Immature natural killer cell (primary cell): ENCODE measurements around the gene SLC5A12. TPM values are rescaled to one million over a fixed set of nuclear protein-coding genes. Genes with fewer than 3 reads are reported as not detected.

Experiments
- DNase-seq, 3 donors: peaks; one replicate each; pipeline ENCODE4 v3.0.0; 2022; ENCODE audit warnings: mixed read lengths in 1 of 3
- H3K27ac Mint-ChIP-seq, 6 donors: one replicate each; pipeline ENCODE4 v1.8.0; 2020; ENCODE audit warnings: mixed read lengths in 6 of 6, mild to moderate bottlenecking in 5 of 6, inconsistent platforms in 4 of 6, moderate library complexity in 3 of 6
- H3K27me3 Mint-ChIP-seq, 3 donors: one replicate each; pipeline ENCODE4 v1.8.0; 2020 to 2021; ENCODE audit warnings: low read depth in 3 of 3, mild to moderate bottlenecking in 3 of 3, mixed read lengths in 3 of 3, moderate library complexity in 3 of 3, inconsistent platforms in 1 of 3
- H3K36me3 Mint-ChIP-seq, 3 donors: one replicate each; pipeline ENCODE4 v1.8.0; 2020; ENCODE audit warnings: mixed read lengths in 3 of 3, inconsistent platforms in 2 of 3, mild to moderate bottlenecking in 2 of 3
- H3K4me1 Mint-ChIP-seq, 2 donors: one replicate each; pipeline ENCODE4 v1.8.0; 2020; ENCODE audit warnings: inconsistent platforms in 2 of 2, mild to moderate bottlenecking in 2 of 2, mixed read lengths in 2 of 2, moderate library complexity in 1 of 2
- H3K4me3 Mint-ChIP-seq, 5 donors: one replicate each; pipeline ENCODE4 v1.8.0; 2020; ENCODE audit warnings: mild to moderate bottlenecking in 5 of 5, mixed read lengths in 5 of 5, inconsistent platforms in 3 of 5, moderate library complexity in 3 of 5
- H3K9me3 Mint-ChIP-seq, 6 donors: one replicate each; pipeline ENCODE4 v1.8.0; 2020; ENCODE audit warnings: mild to moderate bottlenecking in 6 of 6, mixed read lengths in 6 of 6, inconsistent platforms in 4 of 6, moderate library complexity in 3 of 6
- polyA plus RNA-seq, 3 donors: library from polyadenylated mRNA; unstranded; fragments of 300-500 nt; fragmentation: Illumina TruSeq; gene quantifications; one replicate each; pipeline ENCODE4 v1.2.3, GENCODE V29; 2021

The SLC5A12 gene, protein sequence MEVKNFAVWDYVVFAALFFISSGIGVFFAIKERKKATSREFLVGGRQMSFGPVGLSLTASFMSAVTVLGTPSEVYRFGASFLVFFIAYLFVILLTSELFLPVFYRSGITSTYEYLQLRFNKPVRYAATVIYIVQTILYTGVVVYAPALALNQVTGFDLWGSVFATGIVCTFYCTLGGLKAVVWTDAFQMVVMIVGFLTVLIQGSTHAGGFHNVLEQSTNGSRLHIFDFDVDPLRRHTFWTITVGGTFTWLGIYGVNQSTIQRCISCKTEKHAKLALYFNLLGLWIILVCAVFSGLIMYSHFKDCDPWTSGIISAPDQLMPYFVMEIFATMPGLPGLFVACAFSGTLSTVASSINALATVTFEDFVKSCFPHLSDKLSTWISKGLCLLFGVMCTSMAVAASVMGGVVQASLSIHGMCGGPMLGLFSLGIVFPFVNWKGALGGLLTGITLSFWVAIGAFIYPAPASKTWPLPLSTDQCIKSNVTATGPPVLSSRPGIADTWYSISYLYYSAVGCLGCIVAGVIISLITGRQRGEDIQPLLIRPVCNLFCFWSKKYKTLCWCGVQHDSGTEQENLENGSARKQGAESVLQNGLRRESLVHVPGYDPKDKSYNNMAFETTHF
- not detected for polyA plus RNA-seq

DNA sequence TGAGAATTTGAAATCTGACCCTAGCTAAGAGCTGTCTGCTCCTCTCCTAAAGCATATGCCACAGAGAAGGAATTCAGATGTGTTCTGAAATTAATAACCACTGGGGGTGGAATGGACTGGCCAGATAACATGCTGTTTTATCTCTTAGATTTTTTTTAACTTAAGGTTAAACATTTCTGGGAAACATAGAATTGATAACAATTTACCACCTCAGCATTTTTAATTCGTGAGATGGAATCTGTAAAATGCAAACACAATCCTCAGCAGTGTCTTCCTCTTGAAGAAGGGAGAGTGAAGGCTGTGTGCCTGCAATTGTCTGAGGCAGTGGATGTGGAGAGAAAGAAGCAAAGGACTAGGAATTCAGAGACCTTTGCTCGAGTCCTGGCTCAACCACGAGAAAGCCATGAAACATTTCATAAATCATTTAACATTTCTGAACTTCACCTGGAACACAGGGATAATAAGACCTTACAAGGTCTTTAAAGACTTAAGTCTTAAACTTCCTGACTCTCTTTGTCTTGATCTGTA is at the start of gene SLC5A12:
TSS of gene SLC5A12 (minus strand) at position 113 of the 528 bp plus-strand sequence. CDS start 346 bp downstream, outside the sequence.
- Mint-ChIP-seq H3K27ac (no peak within 1 kb of the TSS), H3K27me3 (peaks cover 0 to 2% (median 2%) of the 10 kb centered on the region in 3 donors), H3K4me3 (no peak within 1 kb of the TSS), H3K9me3 (peaks cover 6 to 42% (median 14%) of the 10 kb centered on the region in 6 donors), H3K4me1 (no peaks in the 10 kb centered on the region), H3K36me3 (peaks cover 0 to 4% (median 3%) of the 10 kb centered on the region in 3 donors)
- no peak for DNase-seq

DNA sequence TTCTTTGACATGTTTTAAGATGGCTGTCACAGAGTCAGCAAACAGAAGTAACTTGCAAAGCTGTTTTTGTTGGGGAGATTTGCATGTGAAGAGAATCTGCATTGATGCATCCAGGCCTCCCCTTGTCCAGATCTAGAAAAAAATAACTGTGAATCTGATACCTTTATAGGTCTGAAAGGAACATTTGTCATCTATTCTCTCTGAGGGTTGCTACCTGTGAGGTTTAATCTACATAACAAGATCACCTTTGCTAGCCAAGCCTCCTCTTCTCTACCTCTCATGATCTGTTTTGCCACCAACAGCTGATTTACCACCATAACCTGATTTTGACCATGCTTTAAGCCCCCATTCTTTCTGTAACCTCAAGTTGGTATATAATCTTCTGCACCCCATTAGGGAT is 47.2 kb upstream of the SLC5A12 start:
- no peaks in the 10 kb centered on the region for H3K36me3 Mint-ChIP-seq
- no peak overlapping the region for H3K4me3 Mint-ChIP-seq
- peaks cover 0 to 21% (median 11%) of the 10 kb centered on the region in 6 donors for H3K9me3 Mint-ChIP-seq
- no peaks in the 10 kb centered on the region for H3K4me1 Mint-ChIP-seq
- peaks cover 0 to 2% (median 0%) of the 10 kb centered on the region in 3 donors for H3K27me3 Mint-ChIP-seq
- no peak overlapping the region for H3K27ac Mint-ChIP-seq
- no peak for DNase-seq

DNA sequence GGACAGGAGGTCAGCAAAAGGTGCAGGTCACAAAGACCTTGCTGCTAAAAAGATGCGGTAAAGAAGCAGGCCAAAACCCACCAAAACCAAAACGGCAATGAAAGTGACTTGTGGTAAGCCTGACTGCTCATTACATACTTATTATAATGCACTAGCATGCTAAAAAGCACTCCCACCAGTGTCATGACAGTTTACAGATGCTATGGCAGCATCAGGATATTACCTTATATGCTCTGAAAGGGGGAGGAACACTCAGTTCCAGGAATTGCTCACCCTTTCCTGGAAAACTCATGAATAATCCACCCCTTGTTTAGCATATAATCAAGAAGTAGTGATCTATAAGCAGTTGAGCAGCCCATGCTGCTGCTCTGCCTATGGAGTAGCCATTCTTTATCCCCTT is 45.2 kb upstream of the SLC5A12 start:
- H3K9me3 Mint-ChIP-seq = peaks cover 0 to 17% (median 10%) of the 10 kb centered on the region in 6 donors
- H3K36me3 Mint-ChIP-seq = no peaks in the 10 kb centered on the region
- DNase-seq = no peak
- no peak overlapping the region for H3K27ac Mint-ChIP-seq
- H3K4me1 Mint-ChIP-seq = no peaks in the 10 kb centered on the region
- no peak overlapping the region for H3K4me3 Mint-ChIP-seq
- H3K27me3 Mint-ChIP-seq = no peaks in the 10 kb centered on the region

DNA sequence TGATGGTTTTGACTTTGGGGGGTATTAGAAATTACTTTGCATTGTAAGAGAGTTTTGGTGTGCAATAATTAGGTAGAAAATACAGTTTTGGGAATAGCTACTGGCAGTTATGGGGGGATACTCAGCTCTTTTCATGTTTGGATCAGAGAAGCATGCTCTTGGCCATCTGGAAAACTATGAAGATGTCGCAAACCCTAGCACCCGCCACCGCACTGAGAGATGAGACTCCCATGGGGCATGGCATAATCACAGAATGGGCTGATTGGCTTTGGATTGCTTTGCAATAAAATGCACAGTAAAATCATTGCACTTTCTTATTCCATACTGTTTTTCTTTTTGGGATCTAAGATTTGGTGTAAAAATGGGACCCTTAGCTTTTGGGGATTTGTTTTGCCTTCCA is 43.5 kb upstream of the SLC5A12 start:
- no peaks in the 10 kb centered on the region for H3K4me1 Mint-ChIP-seq
- no peak for DNase-seq
- H3K27me3 Mint-ChIP-seq = no peaks in the 10 kb centered on the region
- H3K9me3 Mint-ChIP-seq = peaks cover 0 to 17% (median 12%) of the 10 kb centered on the region in 6 donors
- no peak overlapping the region for H3K27ac Mint-ChIP-seq
- H3K36me3 Mint-ChIP-seq = no peaks in the 10 kb centered on the region
- no peak overlapping the region for H3K4me3 Mint-ChIP-seq

DNA sequence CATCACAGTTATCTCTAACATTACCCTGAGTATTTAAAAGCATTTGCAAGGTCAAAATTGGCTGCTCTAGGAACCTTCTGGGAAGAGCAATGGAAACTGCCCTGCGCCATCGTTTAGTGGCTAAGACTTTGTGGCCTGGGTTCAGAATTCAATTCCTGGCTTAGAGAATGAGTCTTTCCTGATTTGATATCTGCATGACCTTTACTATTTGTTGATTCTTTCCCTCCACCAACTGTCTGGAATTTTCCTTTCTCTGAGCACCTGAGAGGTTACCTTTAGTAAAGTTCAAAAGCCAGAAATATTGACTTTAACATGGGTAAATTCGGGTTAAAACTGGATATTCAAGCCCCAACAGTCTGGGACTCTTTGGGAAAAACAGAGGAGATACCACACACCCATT is 43.0 kb upstream of the SLC5A12 start:
- DNase-seq = no peak
- Mint-ChIP-seq H3K4me1 (no peaks in the 10 kb centered on the region), H3K27me3 (no peaks in the 10 kb centered on the region), H3K9me3 (peaks cover 0 to 20% (median 10%) of the 10 kb centered on the region in 6 donors), H3K36me3 (no peaks in the 10 kb centered on the region), H3K4me3 (no peak overlapping the region), H3K27ac (no peak overlapping the region)

DNA sequence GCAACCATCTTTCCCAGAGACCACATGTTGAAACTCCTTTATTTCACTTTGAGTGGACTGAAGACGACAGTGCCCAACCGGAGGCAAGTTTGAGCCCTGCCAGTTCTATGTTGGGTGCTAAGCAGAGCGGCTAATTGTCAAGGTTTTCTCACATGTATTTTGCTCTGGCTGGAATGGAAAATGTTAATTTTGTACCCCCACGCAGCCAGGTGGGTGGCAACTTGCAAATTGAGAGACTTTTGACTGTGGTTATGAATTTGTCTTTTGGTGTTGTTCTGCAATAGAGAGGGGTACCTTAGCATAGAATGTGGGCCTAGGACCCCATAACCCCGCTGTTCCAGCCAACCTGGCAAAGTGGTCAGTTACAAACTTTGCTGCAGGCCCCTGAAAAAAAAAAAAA is 42.5 kb upstream of the SLC5A12 start:
- H3K27me3 Mint-ChIP-seq = no peaks in the 10 kb centered on the region
- DNase-seq = no peak
- H3K9me3 Mint-ChIP-seq = peaks cover 0 to 19% (median 10%) of the 10 kb centered on the region in 6 donors
- H3K4me1 Mint-ChIP-seq = no peaks in the 10 kb centered on the region
- no peak overlapping the region for H3K27ac Mint-ChIP-seq
- H3K4me3 Mint-ChIP-seq = no peak overlapping the region
- H3K36me3 Mint-ChIP-seq = no peaks in the 10 kb centered on the region

DNA sequence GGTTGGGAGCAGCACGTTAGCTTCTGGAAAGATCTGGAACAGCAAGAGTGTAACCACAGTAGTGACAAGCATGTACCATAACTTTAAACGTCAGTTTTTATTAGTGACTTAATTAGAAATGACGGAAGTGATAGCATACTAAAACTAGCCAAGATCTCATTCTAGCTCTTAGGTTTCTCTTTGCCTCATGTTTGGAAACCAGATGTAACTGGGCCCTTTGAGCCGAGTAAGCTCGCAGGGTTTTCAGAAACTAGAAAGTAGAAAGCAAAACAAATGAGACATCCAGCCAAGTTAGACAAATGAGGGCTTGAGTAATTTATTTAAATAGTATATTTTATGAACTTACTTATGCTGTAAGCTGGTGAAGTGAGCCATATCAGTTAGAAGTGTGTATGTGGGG is 40.2 kb upstream of the SLC5A12 start:
- no peak for DNase-seq
- Mint-ChIP-seq H3K4me3 (no peak overlapping the region), H3K27me3 (no peaks in the 10 kb centered on the region), H3K4me1 (no peaks in the 10 kb centered on the region), H3K9me3 (peaks cover 0 to 16% (median 9%) of the 10 kb centered on the region in 6 donors), H3K27ac (no peak overlapping the region), H3K36me3 (no peaks in the 10 kb centered on the region)

DNA sequence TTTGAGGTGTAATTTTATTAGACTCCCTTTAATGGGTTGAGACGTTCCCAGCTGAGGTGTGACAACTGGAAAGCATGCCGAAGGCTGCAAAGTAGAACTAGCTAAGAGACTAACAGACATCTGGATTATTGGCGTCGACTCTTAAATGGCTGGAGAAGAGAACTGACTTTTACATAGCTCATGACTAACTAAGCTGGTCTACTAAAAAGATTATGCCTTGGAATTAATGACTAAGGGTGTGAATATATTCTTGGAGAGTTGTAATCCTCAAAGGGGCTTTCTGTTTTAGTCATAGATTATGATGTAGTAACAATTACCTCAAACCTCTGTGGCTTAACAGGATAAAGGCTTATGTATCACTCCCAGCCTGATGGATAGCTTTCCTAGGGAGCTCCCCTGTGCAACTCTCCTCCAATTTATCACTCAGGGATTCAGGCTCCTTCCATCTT is 39.5 kb upstream of the SLC5A12 start:
- no peak for DNase-seq
- H3K27me3 Mint-ChIP-seq = no peaks in the 10 kb centered on the region
- H3K4me1 Mint-ChIP-seq = no peaks in the 10 kb centered on the region
- H3K4me3 Mint-ChIP-seq = no peak overlapping the region
- H3K9me3 Mint-ChIP-seq = peaks cover 0 to 19% (median 6%) of the 10 kb centered on the region in 6 donors
- no peaks in the 10 kb centered on the region for H3K36me3 Mint-ChIP-seq
- H3K27ac Mint-ChIP-seq = no peak overlapping the region

DNA sequence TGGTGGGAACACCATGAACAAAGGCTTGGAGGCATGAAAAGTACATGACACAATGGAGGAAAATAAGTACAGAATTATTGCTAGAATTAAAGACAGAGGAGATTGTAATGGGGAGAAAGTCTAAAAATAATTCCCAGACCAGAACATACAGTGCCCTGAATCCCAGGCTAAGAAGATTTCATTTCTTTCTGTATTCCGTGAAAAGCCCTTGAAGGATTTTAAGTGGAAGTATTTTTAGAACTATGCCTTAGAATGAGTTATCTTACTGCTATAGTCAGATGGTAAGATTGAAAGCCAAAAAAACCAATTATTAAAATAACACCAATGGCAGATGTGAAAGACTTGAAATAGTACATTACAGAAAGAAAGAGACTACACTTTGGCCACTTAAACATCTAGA is 36.1 kb upstream of the SLC5A12 start:
- Mint-ChIP-seq H3K4me3 (no peak overlapping the region), H3K4me1 (no peaks in the 10 kb centered on the region), H3K27ac (no peak overlapping the region), H3K9me3 (peaks cover 0 to 11% (median 2%) of the 10 kb centered on the region in 6 donors), H3K36me3 (no peaks in the 10 kb centered on the region), H3K27me3 (no peaks in the 10 kb centered on the region)
- no peak for DNase-seq

DNA sequence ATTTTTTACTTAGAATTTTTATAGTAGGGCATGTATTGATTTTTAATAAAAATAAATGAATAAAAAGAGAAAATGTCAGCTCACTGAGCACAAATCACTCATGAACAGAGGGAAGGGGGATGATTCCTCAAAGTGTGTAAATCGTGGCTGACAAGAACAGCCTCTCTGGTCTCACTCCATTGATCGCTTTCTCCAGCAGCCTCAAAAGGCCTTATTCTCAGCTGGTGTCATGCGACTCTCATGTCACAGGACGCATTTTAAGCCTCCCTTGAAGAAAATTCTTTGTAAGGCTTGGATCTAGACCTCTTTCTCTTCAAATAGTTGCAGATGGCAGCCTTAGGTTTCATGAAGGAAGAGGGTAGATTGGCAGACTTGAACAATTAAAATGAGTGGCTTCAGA is 33.9 kb upstream of the SLC5A12 start:
- no peaks in the 10 kb centered on the region for H3K4me1 Mint-ChIP-seq
- DNase-seq = no peak
- H3K36me3 Mint-ChIP-seq = no peaks in the 10 kb centered on the region
- no peak overlapping the region for H3K27ac Mint-ChIP-seq
- peaks cover 0 to 16% (median under 1%) of the 10 kb centered on the region in 6 donors for H3K9me3 Mint-ChIP-seq
- H3K4me3 Mint-ChIP-seq = no peak overlapping the region
- peaks cover 0 to 1% (median 0%) of the 10 kb centered on the region in 3 donors for H3K27me3 Mint-ChIP-seq

DNA sequence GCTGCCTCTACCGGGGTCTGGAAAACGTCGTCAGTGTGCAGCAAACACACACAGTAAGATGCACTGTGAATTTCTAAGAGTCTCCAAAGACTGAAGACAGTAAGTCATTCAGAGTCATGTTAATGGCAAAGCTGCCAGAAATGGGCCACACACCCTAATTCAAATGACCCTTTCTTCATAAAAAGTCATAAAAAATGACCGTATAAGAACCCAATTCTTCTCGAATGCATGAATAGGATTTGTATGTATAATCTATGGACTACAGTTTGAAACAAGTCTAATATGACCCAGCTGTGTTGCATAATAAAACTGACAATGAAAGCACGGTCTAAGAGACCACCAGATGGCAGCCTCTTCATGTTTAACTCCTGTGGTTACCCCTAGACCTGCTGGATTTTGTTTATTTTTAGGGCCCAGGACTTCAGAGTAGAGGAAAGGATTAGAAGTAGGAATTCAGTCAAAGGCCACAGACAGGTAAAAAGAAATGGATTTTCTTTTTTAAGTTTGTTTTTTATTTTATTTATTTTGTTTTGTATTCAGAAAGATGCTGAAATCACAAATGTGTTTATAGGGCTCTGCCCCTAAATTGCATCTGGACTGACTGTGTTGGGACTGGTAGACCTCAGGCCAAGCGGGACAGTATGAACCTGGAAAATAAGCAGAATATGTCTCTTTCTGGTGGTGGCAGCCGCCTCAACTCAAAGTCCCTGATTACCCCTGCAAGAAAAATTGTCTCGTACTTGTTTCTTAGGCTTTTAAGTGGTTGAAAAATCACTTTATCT is 32.1 kb upstream of the SLC5A12 start:
- no peaks in the 10 kb centered on the region for H3K36me3 Mint-ChIP-seq
- no peak for DNase-seq
- no peak overlapping the region for H3K4me3 Mint-ChIP-seq
- no peaks in the 10 kb centered on the region for H3K4me1 Mint-ChIP-seq
- H3K9me3 Mint-ChIP-seq = peaks cover 0 to 21% (median 3%) of the 10 kb centered on the region in 6 donors
- H3K27ac Mint-ChIP-seq = no peak overlapping the region
- peaks cover 0 to 1% (median 0%) of the 10 kb centered on the region in 3 donors for H3K27me3 Mint-ChIP-seq

DNA sequence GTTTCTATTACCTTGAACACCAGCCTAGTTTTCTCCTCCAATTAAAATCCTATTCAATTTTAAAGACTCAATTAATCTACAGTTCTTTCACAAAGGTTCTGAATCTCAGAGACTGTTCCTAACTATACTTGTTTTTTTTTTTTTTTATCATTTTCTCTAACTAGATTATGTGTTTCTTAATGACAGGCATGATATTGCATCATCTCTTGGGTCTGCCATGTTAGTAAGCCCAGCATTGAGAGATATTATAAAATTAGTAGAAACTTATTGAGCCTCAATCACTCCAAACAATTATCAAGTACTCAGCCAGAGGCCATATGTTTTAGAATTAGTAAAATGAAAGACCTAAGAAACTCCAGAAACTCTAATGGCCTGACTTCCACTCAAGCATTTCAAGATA is 28.1 kb upstream of the SLC5A12 start:
- Mint-ChIP-seq H3K9me3 (peaks cover 0 to 21% (median 5%) of the 10 kb centered on the region in 6 donors), H3K27ac (no peak overlapping the region), H3K4me3 (no peak overlapping the region), H3K27me3 (peaks cover 0 to 1% (median 0%) of the 10 kb centered on the region in 3 donors), H3K36me3 (no peaks in the 10 kb centered on the region), H3K4me1 (no peaks in the 10 kb centered on the region)
- DNase-seq = no peak

DNA sequence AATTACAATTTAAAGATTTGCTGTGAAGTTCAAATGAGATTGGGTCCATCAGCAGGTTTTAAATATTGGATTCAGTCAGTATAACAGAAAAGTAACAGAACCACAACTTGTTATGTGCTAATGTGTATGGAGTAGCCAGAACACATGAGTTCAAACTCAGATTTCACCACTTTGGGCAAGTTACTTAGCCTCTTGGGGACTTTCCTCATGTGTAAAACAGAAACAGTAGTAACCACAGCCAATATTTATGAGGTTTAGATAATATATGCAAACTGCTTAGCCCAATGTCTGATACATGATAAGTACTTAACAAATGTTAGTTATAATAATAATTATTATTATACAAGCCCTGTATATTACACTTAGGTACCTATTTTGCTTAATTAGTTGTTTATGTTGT is 21.8 kb upstream of the SLC5A12 start:
- Mint-ChIP-seq H3K9me3 (peaks cover 0 to 18% (median 4%) of the 10 kb centered on the region in 6 donors), H3K27ac (no peak overlapping the region), H3K27me3 (no peaks in the 10 kb centered on the region), H3K4me1 (no peaks in the 10 kb centered on the region), H3K4me3 (no peak overlapping the region), H3K36me3 (no peaks in the 10 kb centered on the region)
- no peak for DNase-seq
